Mesendoderm (in vitro differentiated cells): ENCODE results near the gene STRN4.

Source experiments
- DNase-seq: peaks from one replicate; pipeline ENCODE4 v3.0.0; 2013
- H2AK5ac ChIP-seq: 2 replicates; pipeline ENCODE4 v1.6.1; 2013; ENCODE audit warnings: low read length, inconsistent platforms
- H2BK120ac ChIP-seq: 2 replicates; pipeline ENCODE4 v1.6.1; 2013; ENCODE audit warnings: low read depth, mild to moderate bottlenecking, low read length, moderate library complexity, mixed read lengths
- H2BK15ac ChIP-seq: replicated peaks from 2 replicates; pipeline ENCODE4 v1.6.1; 2013; ENCODE audit warnings: low read depth, mild to moderate bottlenecking, moderate library complexity
- H2BK5ac ChIP-seq: 2 replicates; pipeline ENCODE4 v1.6.1; 2013; ENCODE audit warnings: low read length, inconsistent platforms
- H3K18ac ChIP-seq: 2 replicates; pipeline ENCODE4 v1.6.1; 2013; ENCODE audit warnings: mild to moderate bottlenecking, low read length, mixed read lengths
- H3K23ac ChIP-seq: one replicate; pipeline ENCODE4 v1.6.1; 2013; ENCODE audit warnings: low read length
- H3K27ac ChIP-seq: 2 replicates; pipeline ENCODE4 v1.5.1; 2013; ENCODE audit warnings: low read depth, mild to moderate bottlenecking, inconsistent platforms, low read length, moderate library complexity
- H3K27me3 ChIP-seq: 2 replicates; pipeline ENCODE4 v1.6.1; 2013; ENCODE audit warnings: low read length, control low read depth, mild to moderate bottlenecking, inconsistent platforms; ENCODE audit not compliant: insufficient read depth, poor library complexity
- H3K36me3 ChIP-seq: 2 replicates; pipeline ENCODE4 v1.6.1; 2013; ENCODE audit warnings: low read length, inconsistent platforms; ENCODE audit not compliant: control insufficient read depth, insufficient read depth
- H3K4ac ChIP-seq: one replicate; pipeline ENCODE4 v1.6.1; 2013; ENCODE audit warnings: low read depth, mild to moderate bottlenecking, low read length, moderate library complexity
- H3K4me1 ChIP-seq: 2 replicates; pipeline ENCODE4 v1.6.1; 2013; ENCODE audit warnings: low read depth, low read length, inconsistent platforms; ENCODE audit not compliant: control insufficient read depth
- H3K4me2 ChIP-seq: 2 replicates; pipeline ENCODE4 v1.6.1; 2013; ENCODE audit warnings: low read length
- H3K4me3 ChIP-seq: 2 replicates; pipeline ENCODE4 v1.5.1; 2013; ENCODE audit warnings: mild to moderate bottlenecking, low read length
- H3K56ac ChIP-seq: one replicate; pipeline ENCODE4 v1.6.1; 2013; ENCODE audit warnings: low read length
- H3K79me1 ChIP-seq: 2 replicates; pipeline ENCODE4 v1.6.1; 2013; ENCODE audit warnings: low read length, inconsistent platforms
- H3K79me2 ChIP-seq: 2 replicates; pipeline ENCODE4 v1.6.1; 2013; ENCODE audit warnings: mild to moderate bottlenecking, low read length; ENCODE audit not compliant: control insufficient read depth, insufficient read depth
- H3K9ac ChIP-seq: 2 replicates; pipeline ENCODE4 v1.6.1; 2013; ENCODE audit warnings: low read length, inconsistent platforms
- H4K5ac ChIP-seq: one replicate; pipeline ENCODE4 v1.6.1; 2013; ENCODE audit warnings: low read length
- H4K8ac ChIP-seq: one replicate; pipeline ENCODE4 v1.6.1; 2013; ENCODE audit warnings: low read depth, mild to moderate bottlenecking, control low read depth, low read length, moderate library complexity
- WGBS: extraction: QIAGEN DNeasy Blood & Tissue Kit; methylation state at CpG from one replicate; pipeline ENCODE4 v1.1.7; 2013; ENCODE audit warnings: low lambda C conversion rate, missing lambda C conversion rate; ENCODE audit not compliant: insufficient coverage; ENCODE audit errors: extremely low coverage; 5-methylcytosine and 5-hydroxymethylcytosine counted together

Gene STRN4

DNA sequence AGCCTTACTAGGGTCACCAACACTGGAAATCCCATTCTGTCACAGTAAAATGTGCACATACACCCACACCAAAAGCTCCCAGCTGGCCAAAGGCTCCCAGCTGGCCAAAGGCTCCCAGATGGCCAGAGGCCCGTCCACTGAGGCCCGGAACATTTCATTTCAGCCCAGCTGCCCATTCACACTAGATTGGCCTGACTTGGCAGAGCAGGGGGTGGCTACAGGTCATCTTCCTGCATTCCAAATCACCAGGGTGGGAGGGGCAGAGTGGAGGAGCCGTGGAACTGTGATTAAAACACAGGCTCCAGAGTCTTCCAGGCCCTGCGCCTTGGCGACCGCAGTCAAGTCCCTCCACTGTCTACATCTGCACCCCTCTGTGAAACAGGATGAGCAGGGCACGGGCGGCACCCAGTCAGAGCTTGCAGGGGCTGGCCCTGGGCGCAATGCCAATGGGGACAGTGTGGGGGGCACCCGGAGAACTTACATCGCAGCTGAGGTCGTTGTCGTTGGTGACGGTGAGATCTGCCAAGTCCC lies 19.2 kb downstream of the STRN4 start:
- Histone ChIP-seq H3K9ac (no peak overlapping the region), H3K56ac (no peak overlapping the region), H3K27me3 (no peaks in the 10 kb centered on the region), H3K36me3 (peaks cover 26% of the 10 kb centered on the region), H4K8ac (no peak overlapping the region), H2AK5ac (no peak overlapping the region), H3K4me3 (no peak overlapping the region), H2BK120ac (no peak overlapping the region), H4K5ac (no peak overlapping the region), H3K79me2 (peaks cover 2% of the 10 kb centered on the region), H3K4me2 (no peak overlapping the region), H3K18ac (no peak overlapping the region), H3K4me1 (no peaks in the 10 kb centered on the region), H2BK15ac (no peak overlapping the region), H3K4ac (no peak overlapping the region), H2BK5ac (no peak overlapping the region), H3K23ac (no peak overlapping the region), H3K27ac (no peak overlapping the region), H3K79me1 (peaks cover 12% of the 10 kb centered on the region)
- no peak for DNase-seq
- WGBS: no CpG with 5 or more reads among the region's 14 CpGs

DNA sequence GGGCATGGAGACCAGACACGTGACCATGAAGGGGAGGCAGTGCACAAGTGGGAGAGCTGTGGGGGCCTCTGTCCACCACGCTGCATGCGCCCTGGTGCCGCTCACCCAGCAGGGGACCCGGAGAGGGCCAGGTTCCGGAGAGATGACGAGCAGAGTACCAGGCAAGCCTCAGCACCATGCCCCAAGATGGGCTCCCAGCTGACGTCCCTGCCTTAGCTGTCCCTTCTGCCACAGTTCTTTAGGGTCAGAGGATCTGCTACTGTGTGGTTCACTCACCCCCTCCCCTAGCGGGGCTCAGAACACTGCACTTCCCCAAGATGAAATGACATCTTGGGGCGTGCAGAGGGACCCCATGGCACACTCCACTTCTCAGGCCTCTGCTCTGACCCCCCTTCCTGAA lies 19.7 kb downstream of the STRN4 start:
- H2BK5ac ChIP-seq: no peak overlapping the region
- H3K56ac ChIP-seq: no peak overlapping the region
- H3K4me1 ChIP-seq: no peaks in the 10 kb centered on the region
- no peak overlapping the region for H3K27ac ChIP-seq
- DNase-seq: no peak
- no peak overlapping the region for H3K9ac ChIP-seq
- peaks cover 26% of the 10 kb centered on the region for H3K36me3 ChIP-seq
- no peak overlapping the region for H3K4me3 ChIP-seq
- peaks cover 1% of the 10 kb centered on the region for H3K79me2 ChIP-seq
- no peaks in the 10 kb centered on the region for H3K27me3 ChIP-seq
- no peak overlapping the region for H2AK5ac ChIP-seq
- peaks cover 12% of the 10 kb centered on the region for H3K79me1 ChIP-seq
- no peak overlapping the region for H3K23ac ChIP-seq
- H2BK15ac ChIP-seq: no peak overlapping the region
- no peak overlapping the region for H4K5ac ChIP-seq
- H3K18ac ChIP-seq: no peak overlapping the region
- no peak overlapping the region for H3K4me2 ChIP-seq
- H2BK120ac ChIP-seq: no peak overlapping the region
- H3K4ac ChIP-seq: no peak overlapping the region
- no CpG with 5 or more reads among the region's 10 CpGs for WGBS
- H4K8ac ChIP-seq: no peak overlapping the region

DNA sequence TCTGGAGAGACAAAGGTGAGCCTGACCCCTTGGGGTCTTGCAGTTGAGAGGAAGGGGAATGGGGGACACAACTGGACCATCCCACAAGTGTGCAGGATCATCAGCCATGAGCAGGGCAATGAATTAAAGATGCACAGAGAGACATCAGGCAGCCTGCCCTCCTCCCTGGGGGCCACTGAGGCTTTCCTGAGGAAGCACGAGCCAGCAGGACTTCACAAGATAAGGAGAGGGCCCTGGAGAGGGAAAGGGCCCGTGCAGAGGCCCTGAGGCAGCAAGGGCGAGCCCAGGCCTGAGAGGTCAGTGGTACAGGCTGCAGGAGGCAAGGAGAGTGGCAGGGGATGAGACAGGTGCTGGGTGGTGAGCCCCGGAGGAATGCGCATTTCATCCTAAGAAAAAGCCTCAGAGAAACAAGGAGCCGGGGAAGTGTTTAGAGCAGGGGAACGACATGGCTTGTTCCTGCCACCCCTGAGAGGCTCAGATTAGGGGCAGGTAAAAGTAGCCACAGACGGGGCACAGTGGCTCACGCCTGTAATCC lies 20.3 kb downstream of the STRN4 start:
- no peak overlapping the region for H3K4me2 ChIP-seq
- H4K8ac ChIP-seq: no peak overlapping the region
- H3K27me3 ChIP-seq: no peaks in the 10 kb centered on the region
- H3K79me1 ChIP-seq: peaks cover 8% of the 10 kb centered on the region
- WGBS: no CpG with 5 or more reads among the region's 9 CpGs
- no peaks in the 10 kb centered on the region for H3K4me1 ChIP-seq
- no peak overlapping the region for H4K5ac ChIP-seq
- DNase-seq: no peak
- H2BK15ac ChIP-seq: no peak overlapping the region
- H2AK5ac ChIP-seq: no peak overlapping the region
- no peak overlapping the region for H3K23ac ChIP-seq
- H3K79me2 ChIP-seq: no peaks in the 10 kb centered on the region
- no peak overlapping the region for H3K4ac ChIP-seq
- no peak overlapping the region for H2BK5ac ChIP-seq
- H2BK120ac ChIP-seq: no peak overlapping the region
- no peak overlapping the region for H3K56ac ChIP-seq
- H3K27ac ChIP-seq: no peak overlapping the region
- peaks cover 27% of the 10 kb centered on the region for H3K36me3 ChIP-seq
- H3K4me3 ChIP-seq: no peak overlapping the region
- H3K9ac ChIP-seq: no peak overlapping the region
- no peak overlapping the region for H3K18ac ChIP-seq

DNA sequence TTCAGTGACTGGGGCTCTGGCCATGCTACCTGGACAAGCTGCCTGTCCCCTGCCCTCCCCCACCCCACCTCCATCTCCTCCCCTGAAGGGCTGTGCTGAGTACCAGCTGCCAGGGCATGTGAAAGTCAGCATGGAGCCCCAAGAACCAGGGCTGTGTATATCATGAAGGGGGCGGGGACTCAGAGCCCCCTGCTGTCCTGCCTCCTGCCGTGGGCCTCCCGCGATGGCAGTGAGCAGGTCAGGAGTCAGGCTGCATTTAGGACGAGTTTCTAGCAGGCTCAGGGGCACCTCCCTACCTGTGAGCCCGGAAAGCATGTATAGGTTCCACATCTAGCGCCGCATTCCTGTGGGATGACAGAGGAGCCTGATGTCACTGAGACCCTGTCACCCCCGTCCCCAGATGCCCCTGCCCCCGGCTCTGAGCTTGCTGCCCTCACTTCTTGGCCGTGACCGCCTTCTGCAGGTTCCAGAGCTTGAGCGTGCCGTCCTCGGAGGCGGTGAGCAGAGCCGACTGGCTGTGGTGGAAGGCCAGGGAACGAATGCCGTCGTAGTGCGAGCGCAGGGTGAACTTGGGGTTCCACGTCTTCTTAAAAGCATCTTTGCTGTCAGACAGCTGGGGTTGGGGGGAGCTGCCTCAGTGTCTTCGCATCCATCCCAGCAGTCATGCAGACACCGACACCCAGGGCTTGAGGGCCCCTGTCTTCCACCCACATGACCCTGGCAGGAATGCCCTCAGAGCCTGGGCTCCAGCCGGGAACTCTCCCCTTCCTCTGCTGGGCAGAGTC lies 21.0 kb downstream of the STRN4 start:
- H4K8ac ChIP-seq: no peak overlapping the region

DNA sequence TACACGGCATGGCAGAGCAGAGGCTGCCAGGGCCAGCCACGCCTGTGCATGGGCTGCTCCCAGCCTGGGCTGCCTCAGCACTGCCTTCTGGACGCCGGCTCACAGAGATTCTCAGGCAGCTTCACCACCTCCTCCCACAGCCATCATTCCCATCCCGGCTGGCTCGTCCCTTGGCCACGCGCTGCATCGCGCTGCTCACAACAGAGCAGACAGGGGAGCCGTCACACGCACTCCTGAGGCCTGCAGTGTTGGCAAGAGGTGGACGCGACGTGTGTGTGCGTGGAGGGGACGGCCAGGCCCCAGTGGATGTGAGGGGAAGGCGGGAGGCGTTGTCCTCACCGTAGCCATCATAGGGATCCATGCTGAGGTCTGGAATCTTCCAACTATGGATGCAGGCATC lies 21.8 kb downstream of the STRN4 start:
- Histone ChIP-seq H2BK5ac (no peak overlapping the region), H3K4me1 (no peaks in the 10 kb centered on the region), H3K4me3 (no peak overlapping the region), H3K18ac (no peak overlapping the region), H2BK120ac (no peak overlapping the region), H3K27me3 (no peaks in the 10 kb centered on the region), H3K56ac (no peak overlapping the region), H3K9ac (no peak overlapping the region), H4K8ac (no peak overlapping the region), H3K79me2 (no peaks in the 10 kb centered on the region), H3K27ac (no peak overlapping the region), H3K36me3 (peaks cover 28% of the 10 kb centered on the region), H3K79me1 (peaks cover 8% of the 10 kb centered on the region), H2AK5ac (no peak overlapping the region), H3K4me2 (no peak overlapping the region), H4K5ac (no peak overlapping the region), H2BK15ac (no peak overlapping the region), H3K23ac (no peak overlapping the region), H3K4ac (no peak overlapping the region)
- WGBS: no CpG with 5 or more reads among the region's 20 CpGs
- no peak for DNase-seq

More for the DNA sequence above, 21.0 kb downstream of the STRN4 start:
- no peak for DNase-seq
- Histone ChIP-seq H3K79me2 (no peaks in the 10 kb centered on the region), H3K4me2 (no peak overlapping the region), H4K5ac (no peak overlapping the region), H3K27me3 (no peaks in the 10 kb centered on the region), H3K79me1 (peaks cover 8% of the 10 kb centered on the region), H2BK120ac (no peak overlapping the region), H3K9ac (no peak overlapping the region), H2BK5ac (no peak overlapping the region), H2AK5ac (no peak overlapping the region), H2BK15ac (no peak overlapping the region), H3K4me3 (no peak overlapping the region), H3K36me3 (peaks cover 31% of the 10 kb centered on the region), H3K18ac (no peak overlapping the region), H3K4ac (no peak overlapping the region), H3K4me1 (no peaks in the 10 kb centered on the region), H3K27ac (no peak overlapping the region), H3K23ac (no peak overlapping the region), H3K56ac (no peak overlapping the region)
- WGBS: no CpG with 5 or more reads among the region's 26 CpGs
